Stimulated activated CD4-positive, alpha-beta T cell treated with anti-CD3 and anti-CD28 coated beads, Interleukin-2, amount 100 ng/mL, for 4 hours (primary cell): ENCODE data around the gene STAT4.

ENCODE experiments used
- DNase-seq: peaks from one replicate; pipeline ENCODE4 v3.0.0-alpha.2; 2020; ENCODE audit warnings: low read depth

STAT4 gene

DNA sequence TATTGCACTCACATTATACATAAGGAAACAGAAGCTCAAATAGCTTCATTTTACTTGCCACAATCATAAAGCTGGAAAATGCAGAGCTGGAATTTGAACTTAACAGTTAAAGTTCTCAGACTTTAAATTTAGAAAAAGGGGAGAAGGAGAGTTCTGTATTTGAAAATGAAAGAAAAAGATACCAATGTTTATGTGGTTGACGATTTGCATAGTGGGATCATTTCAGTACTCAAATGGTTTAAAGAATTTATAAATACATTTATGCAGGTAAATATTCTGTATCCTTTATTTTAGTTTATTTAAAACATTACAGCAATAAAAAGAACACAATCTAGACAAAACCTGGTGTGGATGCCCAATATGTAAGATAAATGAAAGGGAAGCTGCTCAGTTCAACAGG, 25.5 kb upstream of the STAT4 start:
- DNase-seq, result no peak

DNA sequence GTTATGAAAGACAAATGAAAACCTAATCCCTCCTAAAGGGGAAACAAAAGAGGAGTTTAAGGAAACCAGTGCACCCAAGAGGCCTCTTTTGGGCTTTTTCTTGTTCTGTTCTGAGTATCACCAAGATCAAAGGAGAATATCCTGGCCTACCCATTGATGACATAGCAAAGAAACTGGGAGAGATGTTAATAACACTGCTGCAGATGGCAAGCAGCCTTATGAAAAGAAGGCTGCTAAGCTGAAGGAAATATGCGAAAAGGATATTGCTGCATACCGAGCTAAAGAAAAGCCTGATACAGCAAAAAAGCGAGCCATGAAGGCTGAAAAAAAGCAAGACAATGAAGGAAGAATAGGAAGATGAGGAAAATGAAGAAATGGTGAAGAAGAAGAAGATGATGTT, 23.6 kb upstream of the STAT4 start:
- DNase-seq, result no peak

DNA sequence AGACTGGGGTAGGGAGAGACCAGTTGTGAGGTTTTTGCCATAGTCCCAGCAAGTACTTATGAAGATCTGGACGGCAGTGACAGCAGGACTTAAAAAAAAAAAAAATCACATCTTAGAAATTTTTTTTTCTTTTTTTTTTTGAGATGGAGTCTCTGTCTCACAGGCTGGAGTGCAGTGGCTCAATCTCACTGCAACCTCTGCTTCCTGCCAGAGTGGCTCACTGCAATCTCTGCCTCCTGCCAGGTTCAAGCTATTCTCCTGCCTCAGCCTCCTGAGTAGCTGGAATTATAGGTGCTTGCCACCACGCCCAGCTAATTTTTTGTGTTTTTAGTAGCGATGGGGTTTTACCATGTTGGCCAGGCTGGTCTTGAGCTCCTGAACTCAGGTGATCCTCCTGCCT, 22.4 kb upstream of the STAT4 start:
- no peak for DNase-seq

DNA sequence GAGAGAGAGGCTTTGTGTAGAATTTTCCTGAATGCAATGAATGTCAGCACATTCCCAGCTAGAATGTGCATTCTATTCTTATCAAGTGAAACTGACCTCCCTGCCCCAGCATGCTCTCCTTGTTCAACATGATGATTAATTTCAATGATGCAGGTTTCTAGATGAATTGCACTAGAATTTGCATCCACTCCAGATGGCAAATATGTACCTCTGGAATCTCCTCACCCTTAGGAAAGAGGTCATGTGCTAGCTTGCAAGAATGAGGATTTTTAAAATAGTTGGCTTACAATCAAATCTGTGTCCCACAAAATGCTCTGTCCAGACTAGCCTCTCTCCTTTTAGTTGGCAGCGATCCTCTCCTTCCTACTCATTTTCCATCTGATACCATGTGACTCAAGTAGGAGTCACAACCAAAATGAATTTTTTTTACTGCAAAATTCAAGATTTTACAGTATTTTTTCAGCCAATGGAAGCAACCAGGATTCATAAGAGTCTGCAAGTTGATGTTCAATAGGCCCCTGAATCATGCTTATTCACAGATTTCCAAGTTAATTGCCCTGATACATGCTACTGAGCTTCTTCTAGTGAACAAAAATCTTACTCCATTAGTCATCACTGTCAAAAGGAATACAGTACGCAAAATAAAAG, 21.0 kb upstream of the STAT4 start:
- DNase-seq, result no peak

DNA sequence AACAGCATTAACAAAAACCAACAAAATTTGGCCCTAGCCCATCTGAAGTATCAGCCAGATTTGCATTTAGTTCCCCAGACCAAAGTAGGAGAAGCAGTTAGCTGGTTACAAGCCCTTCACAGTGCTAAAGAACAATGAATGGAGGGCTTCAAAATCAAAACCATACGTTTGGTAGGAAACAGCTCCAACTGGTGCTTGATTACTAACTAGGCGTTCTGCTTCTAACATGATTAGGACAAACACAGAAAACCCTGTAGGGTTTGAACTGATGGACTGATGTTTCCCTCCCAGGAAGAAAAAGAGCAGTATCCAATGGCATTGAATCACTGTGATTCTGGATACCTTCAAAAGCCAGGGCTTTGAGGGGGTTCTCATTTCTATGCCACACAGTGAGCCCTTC, 20.5 kb upstream of the STAT4 start:
- no peak for DNase-seq

DNA sequence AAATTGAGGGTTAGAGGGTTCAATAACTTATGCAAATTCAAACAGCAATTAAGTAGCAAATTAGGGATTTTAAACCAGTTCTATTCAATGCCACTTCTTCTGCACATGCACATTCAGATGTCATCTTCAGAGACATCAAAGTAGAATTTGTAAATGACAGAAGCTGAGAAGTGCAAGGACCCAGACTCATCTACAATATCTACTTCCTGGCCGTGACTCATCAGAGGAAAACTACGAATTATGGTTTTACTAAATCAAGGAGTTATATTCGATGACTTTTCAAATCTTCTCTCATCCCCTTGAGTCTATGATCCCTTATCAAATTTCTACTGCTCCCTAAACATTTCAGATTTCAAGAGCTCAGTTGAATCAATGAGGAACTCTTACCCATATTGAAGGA, 20.0 kb upstream of the STAT4 start:
- no peak for DNase-seq

DNA sequence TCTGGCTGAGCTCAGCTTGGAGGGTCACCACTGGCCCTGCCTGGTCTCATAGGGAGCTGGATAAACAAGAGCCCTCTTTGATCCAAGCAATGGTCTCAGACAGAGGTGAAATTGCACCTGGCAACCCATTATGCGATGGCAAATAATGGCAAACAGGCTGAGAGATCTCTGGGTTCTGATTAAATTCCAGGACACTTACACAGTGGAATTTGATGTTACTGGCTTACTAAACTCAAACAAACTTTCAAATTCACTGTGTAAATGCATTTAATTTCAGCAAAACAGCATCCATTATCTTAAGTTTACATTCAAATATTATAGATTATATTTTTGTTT, 19.5 kb upstream of the STAT4 start:
- no peak for DNase-seq

DNA sequence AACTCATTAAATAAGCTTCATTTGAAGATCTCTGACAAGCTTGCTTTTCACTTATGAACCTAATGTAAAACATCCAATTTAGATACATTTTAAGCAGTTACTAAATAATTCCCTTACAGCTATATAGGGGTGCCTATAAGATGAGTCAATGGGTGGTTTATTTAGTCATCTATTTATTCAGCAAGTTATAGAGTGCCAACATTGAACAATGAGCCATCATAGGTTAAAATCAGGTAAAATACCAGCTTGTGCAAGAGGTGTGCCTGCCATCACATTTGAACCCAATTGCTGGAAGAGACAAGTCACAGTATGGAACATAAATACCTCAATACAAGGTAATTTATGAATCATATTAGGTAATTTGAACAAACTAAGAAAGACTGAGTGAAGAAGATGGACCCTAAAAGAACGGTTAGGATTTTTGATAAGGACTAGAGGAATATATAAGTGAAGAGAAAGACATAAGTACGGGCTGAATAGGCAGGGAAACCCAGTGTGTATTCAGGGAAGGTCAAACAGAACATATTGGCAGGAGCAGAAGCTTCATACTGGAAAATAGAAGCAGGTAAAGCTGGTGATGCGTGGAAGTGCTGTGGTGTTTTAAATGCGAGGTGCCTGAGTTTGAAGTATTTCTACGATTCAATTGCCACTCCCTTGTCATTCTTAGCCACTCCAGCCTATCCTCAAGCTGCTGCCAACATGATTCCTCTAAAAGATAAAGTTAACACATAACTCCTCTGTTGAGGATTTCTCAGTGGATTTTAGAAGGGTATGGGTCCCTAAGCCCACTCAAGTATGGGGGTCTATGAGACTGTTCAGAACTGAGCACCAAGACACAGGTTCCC, 18.9 kb upstream of the STAT4 start:
- no peak for DNase-seq

DNA sequence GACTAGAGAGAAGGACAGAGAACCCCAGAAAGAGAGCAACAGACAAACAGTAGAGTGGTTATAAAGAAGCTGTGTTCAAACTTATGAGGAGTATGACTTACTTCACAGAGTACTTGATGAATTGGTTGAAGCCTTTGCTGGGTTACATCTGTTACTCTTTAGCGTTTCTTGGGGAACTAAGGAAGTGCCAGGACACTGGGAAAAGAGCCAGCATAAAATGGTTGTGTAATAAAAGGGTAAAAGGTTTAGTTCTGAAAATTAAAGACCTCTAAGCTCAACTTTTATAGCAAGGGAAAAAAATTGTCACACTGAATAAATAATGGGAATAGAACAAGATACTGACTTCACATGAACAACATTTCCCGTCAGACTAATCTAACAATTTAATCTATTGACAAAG, 17.0 kb upstream of the STAT4 start:
- DNase-seq, result no peak

DNA sequence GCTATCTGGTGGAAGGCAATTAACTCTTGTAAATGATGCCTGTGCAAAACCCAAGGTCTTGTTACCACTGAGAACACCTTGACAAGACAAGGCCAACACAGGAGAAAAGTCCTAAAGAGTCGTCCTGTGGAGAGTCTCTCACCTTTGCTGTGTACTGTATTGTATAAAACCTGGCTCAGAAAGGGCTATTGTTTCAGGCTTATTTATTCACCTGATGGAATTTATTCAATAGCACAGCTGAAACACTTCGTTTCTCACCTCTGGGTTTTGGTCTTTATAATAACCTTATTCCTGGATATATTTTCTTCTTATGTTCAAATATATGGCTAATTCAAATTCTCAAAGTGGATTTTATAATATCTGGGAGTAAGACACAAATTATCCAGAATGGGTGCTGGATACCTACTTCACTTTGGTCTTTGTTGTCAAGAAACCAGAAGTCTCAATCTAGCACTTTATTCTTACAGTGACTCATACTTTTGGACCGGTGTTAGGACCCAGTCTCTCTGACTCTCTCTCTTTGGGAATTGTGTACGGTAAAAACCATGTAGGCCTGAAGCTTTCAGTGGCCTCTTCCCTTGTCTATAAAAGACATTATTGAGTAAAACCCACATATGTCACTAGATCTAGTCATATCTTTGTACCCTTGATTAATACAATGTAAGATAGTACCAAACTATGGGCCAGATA, 16.1 kb upstream of the STAT4 start:
- DNase-seq, result no peak

DNA sequence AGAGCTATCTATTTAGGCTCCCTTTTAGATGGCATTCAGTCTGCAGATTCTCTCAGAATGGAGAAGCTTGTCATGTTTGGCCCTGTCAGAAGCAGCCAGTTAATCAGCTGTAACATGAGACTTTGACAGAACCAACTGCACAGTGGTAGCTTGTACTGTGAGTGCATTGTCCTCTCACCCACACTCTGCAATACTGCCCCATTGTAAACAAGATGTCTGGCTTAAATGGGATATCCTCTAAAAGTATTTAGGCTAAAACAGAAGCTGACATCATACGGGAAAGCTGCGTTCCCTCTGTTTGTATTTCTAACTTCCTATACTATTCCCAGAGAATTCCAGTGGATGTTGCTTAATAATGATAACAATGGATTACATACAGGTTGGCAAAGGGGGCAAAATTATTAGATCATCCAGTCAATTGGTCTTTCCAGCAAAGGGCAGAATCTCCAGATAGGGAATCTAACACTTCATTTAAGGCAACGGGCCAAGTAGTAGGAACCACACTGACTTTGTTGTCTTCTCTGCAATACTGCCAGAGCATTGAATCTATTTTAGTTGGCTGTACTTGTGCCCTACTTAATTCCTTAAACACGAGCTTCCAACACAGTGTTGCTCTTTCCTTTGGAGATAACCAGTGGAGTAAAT, 15.4 kb upstream of the STAT4 start:
- DNase-seq, result no peak

DNA sequence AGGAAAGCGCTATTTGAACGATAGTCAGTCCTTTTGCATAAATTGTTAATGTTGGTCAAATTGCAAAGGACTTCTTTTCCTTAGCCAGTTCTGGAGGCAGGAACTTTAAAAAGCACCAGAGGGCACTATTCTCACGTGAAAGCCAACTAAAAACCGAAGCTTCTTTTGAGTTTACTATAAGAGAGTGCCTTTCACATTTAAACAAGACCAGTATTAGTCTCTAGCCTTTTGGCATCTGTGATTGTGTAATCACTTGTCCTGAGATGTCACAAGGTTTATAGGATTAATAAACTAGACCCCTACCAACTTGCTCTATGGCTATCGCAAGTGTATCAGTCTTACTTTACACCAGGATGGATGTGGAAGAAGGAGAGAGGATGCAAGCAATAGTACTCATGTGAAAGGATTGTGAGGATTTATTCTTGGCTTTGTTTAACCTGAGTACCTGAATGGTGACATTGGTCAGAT, 14.4 kb upstream of the STAT4 start:
- no peak for DNase-seq

DNA sequence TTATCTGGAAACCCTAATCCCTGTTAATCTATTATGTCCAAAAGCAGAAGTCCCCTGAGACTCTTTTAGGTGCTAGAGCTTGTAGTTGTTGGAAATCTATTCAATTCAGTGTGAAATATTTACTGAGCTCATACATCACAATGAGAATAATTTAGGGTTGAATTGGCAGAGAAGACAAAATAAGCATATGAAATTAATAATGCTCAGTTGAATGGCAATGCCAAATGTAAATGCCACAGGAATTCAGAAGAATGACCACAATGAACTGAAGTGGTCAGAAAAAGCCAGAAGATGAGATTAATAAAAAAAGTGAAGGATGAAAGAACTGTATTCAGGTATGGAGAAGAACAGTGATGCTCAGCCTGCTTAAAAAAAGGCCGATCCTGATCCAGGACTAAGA, 8.0 kb upstream of the STAT4 start:
- DNase-seq, result no peak

DNA sequence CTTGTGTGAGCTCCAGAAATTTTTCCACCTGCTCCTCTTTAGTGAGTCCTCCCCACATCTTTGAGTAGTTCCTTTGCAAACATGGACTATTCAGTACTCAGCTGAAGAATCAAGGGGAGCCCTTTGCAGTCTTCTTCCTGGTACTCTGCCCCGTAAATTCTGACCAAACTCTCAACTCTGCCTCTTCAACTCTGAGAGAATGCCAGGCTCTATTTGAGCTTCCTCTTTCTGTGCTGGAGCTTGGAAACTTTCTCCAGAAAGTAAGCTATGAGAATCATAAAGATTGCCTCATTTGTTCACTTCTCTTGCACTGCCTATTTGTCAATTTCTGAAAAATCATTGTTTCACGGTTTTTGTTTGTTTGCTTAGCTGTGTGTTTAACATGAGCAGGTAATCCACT, 7.4 kb upstream of the STAT4 start:
- no peak for DNase-seq

DNA sequence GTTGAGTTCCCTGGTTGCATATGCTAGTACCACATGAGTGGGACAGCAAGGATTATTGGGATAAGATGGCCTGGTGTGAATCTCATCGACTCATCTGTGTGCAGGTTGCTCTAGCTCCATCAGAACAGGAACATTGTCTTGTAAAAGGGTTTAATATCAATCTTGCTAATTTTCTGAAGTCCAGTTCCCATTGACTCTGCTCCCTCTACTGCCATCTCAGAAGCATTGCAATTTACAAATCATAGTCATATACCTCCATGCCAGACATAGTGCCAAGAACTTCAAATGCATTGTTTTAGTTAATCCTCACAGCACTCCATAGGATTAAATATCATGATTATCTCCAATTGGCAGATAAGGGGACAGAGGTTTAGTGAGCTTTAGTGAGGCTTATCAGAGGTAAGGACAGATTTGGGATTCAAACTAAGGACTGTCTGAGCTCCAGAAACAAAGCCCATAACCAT, 4.8 kb upstream of the STAT4 start:
- no peak for DNase-seq

DNA sequence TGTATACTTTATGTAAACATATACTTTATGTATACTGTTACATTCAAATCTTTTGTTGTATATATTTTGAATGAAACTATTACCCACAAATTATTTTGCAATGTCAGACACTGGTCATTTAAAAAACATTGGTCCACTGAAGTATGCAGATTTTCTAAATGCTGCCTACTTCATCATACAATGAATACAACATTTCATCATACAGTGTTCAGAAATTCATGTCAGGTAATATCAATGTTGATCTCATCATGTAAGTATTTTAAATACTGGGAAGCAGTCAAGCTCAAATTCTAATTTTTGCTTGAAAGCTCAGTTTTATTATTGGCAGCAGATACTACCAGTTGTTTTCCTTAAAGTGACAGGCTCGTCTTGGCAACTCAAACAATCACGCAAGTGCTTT, 2.9 kb upstream of the STAT4 start:
- no peak for DNase-seq

DNA sequence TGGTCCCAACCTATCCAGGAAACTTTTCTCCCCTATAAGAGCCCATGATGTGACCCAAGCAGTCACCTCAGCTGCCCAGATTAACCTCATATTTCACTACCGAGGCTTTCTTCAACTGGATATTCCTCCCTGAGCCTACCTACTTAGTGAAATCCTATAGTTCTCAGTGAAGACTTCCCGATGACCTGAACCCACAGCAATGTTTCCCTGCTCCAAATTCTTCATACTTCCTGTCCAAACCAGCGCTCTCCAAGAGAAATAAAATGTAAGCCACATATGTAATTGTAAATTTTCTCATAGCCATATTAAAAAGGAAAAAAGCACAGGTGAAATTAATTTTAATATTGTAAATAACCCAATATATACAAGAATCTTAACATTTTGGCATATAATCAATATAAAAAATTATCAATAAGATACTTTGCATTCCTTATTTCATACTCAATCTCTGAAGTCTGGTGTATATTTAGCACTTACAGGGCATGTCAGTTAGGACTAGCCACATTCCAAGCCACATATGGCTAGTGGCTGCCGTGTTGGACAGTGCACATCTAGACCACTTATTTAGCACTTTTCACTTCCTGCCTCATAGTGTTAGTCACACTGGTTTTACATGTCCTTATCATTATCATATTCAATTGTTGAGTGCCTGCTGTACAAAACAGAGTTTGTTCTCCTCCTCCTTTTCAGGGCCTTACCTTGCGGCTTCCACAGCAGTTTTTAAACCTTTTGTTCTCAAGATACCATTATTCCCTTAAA, 1.9 kb upstream of the STAT4 start:
- no peak for DNase-seq

DNA sequence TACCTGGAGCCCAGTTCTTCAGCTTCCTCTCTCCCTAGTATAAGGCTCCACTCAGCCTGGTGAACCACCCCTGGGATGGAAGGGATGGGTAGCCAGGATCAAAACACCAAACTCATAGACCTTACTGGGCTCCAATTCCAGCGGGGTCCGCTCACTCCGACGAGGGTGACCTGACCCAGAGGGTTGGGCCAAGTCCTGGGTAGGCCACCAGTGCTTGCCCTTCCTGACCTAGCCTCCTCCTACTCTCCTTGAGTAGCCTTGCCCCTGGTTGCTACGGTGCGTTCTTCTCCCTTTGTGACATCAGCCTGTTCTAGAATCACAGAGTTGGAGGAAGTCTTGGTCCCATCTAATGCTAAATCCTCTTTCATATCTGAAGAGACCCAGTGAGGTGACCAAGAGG, 537 bp upstream of the STAT4 start:
- DNase-seq, result no peak

DNA sequence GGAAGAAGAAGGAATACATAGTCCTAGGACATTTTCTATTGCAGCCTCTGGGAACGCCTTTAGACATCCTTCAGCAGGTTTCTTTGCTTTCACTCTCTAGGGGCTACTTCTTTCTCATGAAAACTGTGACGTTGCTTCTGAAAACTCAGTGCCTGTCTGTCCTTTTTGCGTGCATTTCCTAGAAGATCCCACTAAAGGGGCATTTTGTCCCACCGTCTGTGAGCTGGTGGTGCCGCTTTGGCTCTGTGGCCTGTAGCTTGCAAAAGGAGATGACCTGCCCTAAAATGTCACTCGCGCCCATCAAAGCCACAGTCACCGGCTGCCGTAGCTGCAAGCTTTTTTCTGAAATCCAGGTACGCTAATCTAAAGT, 579 bp downstream of the STAT4 start:
- DNase-seq, result no peak

DNA sequence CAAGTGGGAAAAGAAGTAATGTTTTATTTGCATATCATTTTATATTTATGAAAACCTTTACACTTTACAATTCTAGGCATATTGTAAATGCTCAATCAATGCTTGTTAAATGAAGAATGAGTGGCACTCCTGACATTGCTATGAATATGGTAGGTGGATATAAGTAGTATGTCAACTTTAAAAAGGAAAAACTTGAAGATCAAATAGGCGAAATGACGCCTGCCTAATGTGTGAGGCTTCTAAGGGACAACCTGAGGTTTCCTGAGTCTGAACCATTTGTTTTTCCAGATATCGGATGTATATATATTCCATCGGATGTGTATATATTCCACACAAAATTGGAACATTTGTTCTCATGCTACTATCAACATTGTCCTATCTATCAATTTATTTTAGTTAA, 1.4 kb downstream of the STAT4 start:
- no peak for DNase-seq

DNA sequence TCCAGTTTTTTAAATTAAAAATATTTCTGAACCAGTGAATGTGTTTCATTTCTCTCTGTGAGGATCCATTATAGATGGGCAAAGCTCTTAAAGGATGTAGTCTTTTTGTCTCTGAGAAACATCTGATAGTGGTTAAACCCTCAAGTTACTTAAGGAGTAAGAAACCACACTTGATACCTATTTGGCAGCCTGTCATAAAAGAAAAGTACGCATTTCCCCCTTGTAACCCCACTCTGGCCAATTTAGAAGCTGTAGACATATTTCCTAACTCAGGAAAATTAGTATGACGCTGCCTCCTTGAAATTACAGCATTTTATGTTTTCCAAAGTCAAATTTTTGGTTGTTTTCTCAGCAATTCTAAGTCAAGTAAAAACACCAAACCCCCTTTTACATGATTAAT, 2.0 kb downstream of the STAT4 start:
- no peak for DNase-seq

DNA sequence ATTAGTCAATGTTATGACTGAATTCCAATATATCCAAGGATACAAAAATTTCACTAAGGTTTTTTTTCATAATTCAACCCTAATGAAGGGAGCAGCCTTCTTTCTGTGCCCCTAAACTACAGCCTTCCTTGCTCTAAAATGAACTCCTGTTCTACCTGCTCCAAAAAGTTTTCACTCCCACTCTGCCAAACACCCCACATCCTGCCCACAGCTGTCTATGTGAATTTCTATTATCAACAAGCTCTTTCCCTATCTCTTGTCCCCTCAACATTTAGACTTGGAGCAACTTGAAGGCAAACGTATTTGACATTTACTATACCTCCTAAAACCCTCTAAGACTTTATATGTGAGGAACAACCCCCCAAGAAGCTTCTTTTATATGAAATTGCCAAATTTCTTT, 2.5 kb downstream of the STAT4 start:
- DNase-seq, result no peak
